Measurements from ENCODE around the gene RPS6KB1.

Gene RPS6KB1

GRCh38 chr17:59876107-59876506, 16.8 kb upstream of the RPS6KB1 start:
- Histone ChIP-seq H3K4me3 (ENCODE audit: low read depth in 1 of 2, low read length in 2 of 2) (no peak overlapping the region), H3K79me2 (ENCODE audit: insufficient read depth, low read length) (no peaks in the 10 kb centered on the region), H2AFZ (ENCODE audit: low read depth, low read length) (no peak overlapping the region), H3K36me3 (ENCODE audit: insufficient read depth, low read length) (peaks cover 51% of the 10 kb centered on the region), H3K9ac (ENCODE audit: low read depth, low read length) (no peak overlapping the region), H3K4me2 (ENCODE audit: insufficient read depth, low read length) (no peak overlapping the region), H3K27me3 (ENCODE audit: insufficient read depth, low read length, poor library complexity) (no peaks in the 10 kb centered on the region), H4K20me1 (ENCODE audit: insufficient read depth, low read length) (no peaks in the 10 kb centered on the region), H3K9me3 (ENCODE audit: insufficient read depth, low read length, severe bottlenecking) (no peaks in the 10 kb centered on the region), H3K27ac (ENCODE audit: low read length) (no peak overlapping the region), H3K4me1 (ENCODE audit: insufficient read depth, low read length) (no peaks in the 10 kb centered on the region)
- no peak for TF ChIP-seq CTCF (IDR thresholded peaks at IDR 0.05; ENCODE audit: borderline replicate concordance, extremely low read depth, low read length, poor library complexity, severe bottlenecking)
- TF ChIP-seq EZH2 (IDR thresholded peaks at IDR 0.05; ENCODE audit: borderline replicate concordance, low read depth, low read length, severe bottlenecking) = no peak
- ATAC-seq (ENCODE audit: insufficient read depth, low read depth) (no peak), DNase-seq (no peak)

- Histone ChIP-seq H4K20me1 (ENCODE audit: insufficient read depth, low read length) (no peaks in the 10 kb centered on the region), H3K4me3 (ENCODE audit: low read depth in 1 of 2, low read length in 2 of 2) (no peak overlapping the region), H3K4me2 (ENCODE audit: insufficient read depth, low read length) (no peak overlapping the region), H3K27ac (ENCODE audit: low read length) (no peak overlapping the region), H3K79me2 (ENCODE audit: insufficient read depth, low read length) (no peaks in the 10 kb centered on the region), H3K9ac (ENCODE audit: low read depth, low read length) (no peak overlapping the region), H3K36me3 (ENCODE audit: insufficient read depth, low read length) (peaks cover 42% of the 10 kb centered on the region), H3K4me1 (ENCODE audit: insufficient read depth, low read length) (no peaks in the 10 kb centered on the region), H2AFZ (ENCODE audit: low read depth, low read length) (no peak overlapping the region), H3K9me3 (ENCODE audit: insufficient read depth, low read length, severe bottlenecking) (no peaks in the 10 kb centered on the region), H3K27me3 (ENCODE audit: insufficient read depth, low read length, poor library complexity) (no peaks in the 10 kb centered on the region)
- ATAC-seq (ENCODE audit: insufficient read depth, low read depth) (no peak), DNase-seq (no peak)
- no peak for TF ChIP-seq EZH2 (IDR thresholded peaks at IDR 0.05; ENCODE audit: borderline replicate concordance, low read depth, low read length, severe bottlenecking)
- TF ChIP-seq CTCF (IDR thresholded peaks at IDR 0.05; ENCODE audit: borderline replicate concordance, extremely low read depth, low read length, poor library complexity, severe bottlenecking) = no peak
These were observed 15.0 kb upstream of the RPS6KB1 start for GRCh38 chr17:59877965-59878364.

- Histone ChIP-seq H3K4me2 (ENCODE audit: insufficient read depth, low read length) (no peak overlapping the region), H3K9me3 (ENCODE audit: insufficient read depth, low read length, severe bottlenecking) (no peaks in the 10 kb centered on the region), H3K79me2 (ENCODE audit: insufficient read depth, low read length) (no peaks in the 10 kb centered on the region), H3K4me1 (ENCODE audit: insufficient read depth, low read length) (no peaks in the 10 kb centered on the region), H4K20me1 (ENCODE audit: insufficient read depth, low read length) (no peaks in the 10 kb centered on the region), H3K27ac (ENCODE audit: low read length) (no peak overlapping the region), H3K27me3 (ENCODE audit: insufficient read depth, low read length, poor library complexity) (no peaks in the 10 kb centered on the region), H3K9ac (ENCODE audit: low read depth, low read length) (no peak overlapping the region), H2AFZ (ENCODE audit: low read depth, low read length) (no peak overlapping the region), H3K4me3 (ENCODE audit: low read depth in 1 of 2, low read length in 2 of 2) (no peak overlapping the region), H3K36me3 (ENCODE audit: insufficient read depth, low read length) (peaks cover 42% of the 10 kb centered on the region)
- no peak for DNase-seq
- ATAC-seq (ENCODE audit: insufficient read depth, low read depth) = no peak
- TF ChIP-seq EZH2 (IDR thresholded peaks at IDR 0.05; ENCODE audit: borderline replicate concordance, low read depth, low read length, severe bottlenecking) (no peak), CTCF (IDR thresholded peaks at IDR 0.05; ENCODE audit: borderline replicate concordance, extremely low read depth, low read length, poor library complexity, severe bottlenecking) (no peak)
These were observed 14.3 kb upstream of the RPS6KB1 start for GRCh38 chr17:59878624-59879023.

- no peak overlapping the region for H2AFZ ChIP-seq (ENCODE audit: low read depth, low read length)
- H3K27ac ChIP-seq (ENCODE audit: low read length) = no peak overlapping the region
- no peaks in the 10 kb centered on the region for H3K27me3 ChIP-seq (ENCODE audit: insufficient read depth, low read length, poor library complexity)
- 0 out of 2 replicates have a peak, but pooled peaks cover 6% of the 10 kb centered on the region for H3K79me2 ChIP-seq (ENCODE audit: insufficient read depth, low read length)
- no peaks in the 10 kb centered on the region for H3K4me1 ChIP-seq (ENCODE audit: insufficient read depth, low read length)
- H3K4me2 ChIP-seq (ENCODE audit: insufficient read depth, low read length) = no peak overlapping the region
- TF ChIP-seq CTCF (IDR thresholded peaks at IDR 0.05; ENCODE audit: borderline replicate concordance, extremely low read depth, low read length, poor library complexity, severe bottlenecking) = no peak
- no peak for TF ChIP-seq EZH2 (IDR thresholded peaks at IDR 0.05; ENCODE audit: borderline replicate concordance, low read depth, low read length, severe bottlenecking)
- H3K9ac ChIP-seq (ENCODE audit: low read depth, low read length) = no peak overlapping the region
- no peak for ATAC-seq (ENCODE audit: insufficient read depth, low read depth)
- no peaks in the 10 kb centered on the region for H3K9me3 ChIP-seq (ENCODE audit: insufficient read depth, low read length, severe bottlenecking)
- H3K4me3 ChIP-seq (ENCODE audit: low read depth in 1 of 2, low read length in 2 of 2) = no peak overlapping the region
- H4K20me1 ChIP-seq (ENCODE audit: insufficient read depth, low read length) = no peaks in the 10 kb centered on the region
- peaks cover 36% of the 10 kb centered on the region for H3K36me3 ChIP-seq (ENCODE audit: insufficient read depth, low read length)
- DNase-seq = no peak
These were observed 8.1 kb upstream of the RPS6KB1 start for GRCh38 chr17:59884861-59885260.
